Adipocyte (in vitro differentiated cells): ENCODE results near the gene C1QTNF8.

Experiments used
- DNase-seq: peaks from one replicate; pipeline ENCODE4 v3.0.0-alpha.2; 2015; ENCODE audit warnings: low read depth
- H3K27me3 ChIP-seq: replicated peaks from 2 replicates; pipeline ENCODE4 v1.7.0; 2013; ENCODE audit warnings: mild to moderate bottlenecking, low read length, moderate library complexity; ENCODE audit not compliant: control insufficient read depth, insufficient read depth
- H3K36me3 ChIP-seq: 2 replicates; pipeline ENCODE4 v1.7.0; 2013; ENCODE audit warnings: low read length, mild to moderate bottlenecking, moderate library complexity; ENCODE audit not compliant: control insufficient read depth, insufficient read depth, severe bottlenecking
- H3K4me1 ChIP-seq: 2 replicates; pipeline ENCODE4 v1.7.0; 2013; ENCODE audit warnings: mild to moderate bottlenecking, low read length, moderate library complexity; ENCODE audit not compliant: control insufficient read depth, insufficient read depth
- H3K4me3 ChIP-seq: 2 replicates; pipeline ENCODE4 v1.7.0; 2013; ENCODE audit warnings: mild to moderate bottlenecking, low read length, moderate library complexity
- H3K9ac ChIP-seq: 2 replicates; pipeline ENCODE4 v1.7.0; 2013; ENCODE audit warnings: mild to moderate bottlenecking, low read length, moderate library complexity
- H3K9me3 ChIP-seq: 2 replicates; pipeline ENCODE4 v1.7.0; 2013; ENCODE audit warnings: mild to moderate bottlenecking, low read length, moderate library complexity; ENCODE audit not compliant: control insufficient read depth

The C1QTNF8 gene

GRCh38 chr16:1117926-1118325 lies 21.9 kb upstream of the C1QTNF8 start:
- Histone ChIP-seq H3K9ac (no peak overlapping the region), H3K27me3 (peaks cover 17% of the 10 kb centered on the region), H3K9me3 (no peaks in the 10 kb centered on the region), H3K36me3 (no peaks in the 10 kb centered on the region), H3K4me1 (no peaks in the 10 kb centered on the region), H3K4me3 (no peak overlapping the region)
- no peak for DNase-seq

GRCh38 chr16:1117176-1117900 lies 21.3 kb upstream of the C1QTNF8 start:
- H3K4me3 ChIP-seq = no peak overlapping the region
- H3K4me1 ChIP-seq = no peaks in the 10 kb centered on the region

GRCh38 chr16:1116693-1117077 lies 20.6 kb upstream of the C1QTNF8 start:
- Histone ChIP-seq H3K9me3 (no peaks in the 10 kb centered on the region), H3K36me3 (no peaks in the 10 kb centered on the region), H3K9ac (no peak overlapping the region), H3K27me3 (peaks cover 27% of the 10 kb centered on the region), H3K4me1 (no peaks in the 10 kb centered on the region), H3K4me3 (no peak overlapping the region)
- DNase-seq = no peak

More at GRCh38 chr16:1117176-1117900, 21.3 kb upstream of the C1QTNF8 start:
- no peaks in the 10 kb centered on the region for H3K36me3 ChIP-seq
- no peaks in the 10 kb centered on the region for H3K9me3 ChIP-seq
- no peak for DNase-seq
- H3K9ac ChIP-seq = no peak overlapping the region
- H3K27me3 ChIP-seq = peaks cover 21% of the 10 kb centered on the region

GRCh38 chr16:1113889-1114526 lies 18.0 kb upstream of the C1QTNF8 start:
- no peak for DNase-seq
- no peak overlapping the region for H3K9ac ChIP-seq
- peaks cover 44% of the 10 kb centered on the region for H3K27me3 ChIP-seq
- no peaks in the 10 kb centered on the region for H3K9me3 ChIP-seq
- no peak overlapping the region for H3K4me3 ChIP-seq
- H3K4me1 ChIP-seq = no peaks in the 10 kb centered on the region
- no peaks in the 10 kb centered on the region for H3K36me3 ChIP-seq

GRCh38 chr16:1113489-1113888 lies 17.4 kb upstream of the C1QTNF8 start:
- Histone ChIP-seq H3K27me3 (peaks cover 46% of the 10 kb centered on the region), H3K4me1 (no peaks in the 10 kb centered on the region), H3K9me3 (no peaks in the 10 kb centered on the region), H3K36me3 (no peaks in the 10 kb centered on the region), H3K4me3 (no peak overlapping the region), H3K9ac (no peak overlapping the region)
- DNase-seq = no peak

- H3K9me3 ChIP-seq = no peaks in the 10 kb centered on the region
- no peaks in the 10 kb centered on the region for H3K4me1 ChIP-seq
- H3K36me3 ChIP-seq = no peaks in the 10 kb centered on the region
- H3K27me3 ChIP-seq = peaks cover 50% of the 10 kb centered on the region
- no peak overlapping the region for H3K9ac ChIP-seq
- DNase-seq = no peak
- H3K4me3 ChIP-seq = no peak overlapping the region
Measured at GRCh38 chr16:1112506-1113184, 16.6 kb upstream of the C1QTNF8 start.

GRCh38 chr16:1109648-1110047 lies 13.6 kb upstream of the C1QTNF8 start:
- H3K4me1 ChIP-seq = no peaks in the 10 kb centered on the region
- H3K36me3 ChIP-seq = no peaks in the 10 kb centered on the region
- H3K4me3 ChIP-seq = no peak overlapping the region
- H3K27me3 ChIP-seq = peaks cover 58% of the 10 kb centered on the region
- DNase-seq = no peak
- no peak overlapping the region for H3K9ac ChIP-seq
- no peaks in the 10 kb centered on the region for H3K9me3 ChIP-seq

GRCh38 chr16:1108299-1109252 lies 12.5 kb upstream of the C1QTNF8 start:
- Histone ChIP-seq H3K4me3 (no peak overlapping the region), H3K36me3 (no peaks in the 10 kb centered on the region), H3K9me3 (no peaks in the 10 kb centered on the region), H3K9ac (no peak overlapping the region), H3K4me1 (no peaks in the 10 kb centered on the region), H3K27me3 (peaks cover 58% of the 10 kb centered on the region)
- no peak for DNase-seq

GRCh38 chr16:1107731-1108130 lies 11.7 kb upstream of the C1QTNF8 start:
- H3K27me3 ChIP-seq = peaks cover 60% of the 10 kb centered on the region

GRCh38 chr16:1107141-1107540 lies 11.1 kb upstream of the C1QTNF8 start:
- peaks cover 55% of the 10 kb centered on the region for H3K27me3 ChIP-seq

More at GRCh38 chr16:1107731-1108130, 11.7 kb upstream of the C1QTNF8 start:
- Histone ChIP-seq H3K36me3 (no peaks in the 10 kb centered on the region), H3K9me3 (no peaks in the 10 kb centered on the region), H3K4me1 (no peaks in the 10 kb centered on the region), H3K4me3 (no peak overlapping the region), H3K9ac (no peak overlapping the region)
- no peak for DNase-seq

More at GRCh38 chr16:1107141-1107540, 11.1 kb upstream of the C1QTNF8 start:
- DNase-seq = no peak
- H3K9me3 ChIP-seq = no peaks in the 10 kb centered on the region
- no peaks in the 10 kb centered on the region for H3K36me3 ChIP-seq
- no peak overlapping the region for H3K4me3 ChIP-seq
- H3K4me1 ChIP-seq = no peaks in the 10 kb centered on the region
- no peak overlapping the region for H3K9ac ChIP-seq
